SU-DHL-6 (cell line): ENCODE measurements around the gene HIBCH.

ENCODE experiments used
- EZH2phosphoT487 ChIP-seq: fragments of 200-600 bp; sonication (generic), shearing (Covaris generic); conservative IDR thresholded peaks from 2 replicates; pipeline ENCODE4 v1.6.1; 2018; ENCODE audit warnings: mild to moderate bottlenecking, antibody characterized with exemption, low read length, moderate library complexity, mixed read lengths
- TF ChIP-seq, protein P1 (sequence below): fragments of 200-600 bp; sonication (generic); IDR thresholded peaks from one replicate; pipeline ENCODE4 v1.5.1; 2017; ENCODE audit warnings: antibody characterized with exemption, mild to moderate bottlenecking, low read length, moderate library complexity; ENCODE audit not compliant: insufficient read depth, poor library complexity, severe bottlenecking

DNA sequence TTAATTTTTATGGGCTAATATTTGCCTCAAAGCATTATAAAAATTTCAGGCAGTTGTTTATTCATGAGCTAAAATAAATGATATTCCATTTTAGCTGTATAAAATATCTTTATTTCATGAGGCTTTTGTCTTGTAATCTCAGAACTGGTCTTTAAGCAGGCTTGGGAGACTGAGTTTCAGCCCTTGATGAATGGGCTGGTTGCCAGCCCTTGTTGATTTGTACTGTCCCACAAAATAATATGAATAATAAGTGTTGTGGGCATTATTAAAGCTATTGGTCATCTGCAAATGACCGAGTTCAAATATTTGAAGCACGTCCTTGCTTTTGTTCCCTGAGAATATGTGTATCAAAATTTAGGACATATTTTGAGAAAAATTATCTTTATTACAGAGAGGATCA lies 41.9 kb upstream of the HIBCH start:
- TF ChIP-seq, protein P1, sequence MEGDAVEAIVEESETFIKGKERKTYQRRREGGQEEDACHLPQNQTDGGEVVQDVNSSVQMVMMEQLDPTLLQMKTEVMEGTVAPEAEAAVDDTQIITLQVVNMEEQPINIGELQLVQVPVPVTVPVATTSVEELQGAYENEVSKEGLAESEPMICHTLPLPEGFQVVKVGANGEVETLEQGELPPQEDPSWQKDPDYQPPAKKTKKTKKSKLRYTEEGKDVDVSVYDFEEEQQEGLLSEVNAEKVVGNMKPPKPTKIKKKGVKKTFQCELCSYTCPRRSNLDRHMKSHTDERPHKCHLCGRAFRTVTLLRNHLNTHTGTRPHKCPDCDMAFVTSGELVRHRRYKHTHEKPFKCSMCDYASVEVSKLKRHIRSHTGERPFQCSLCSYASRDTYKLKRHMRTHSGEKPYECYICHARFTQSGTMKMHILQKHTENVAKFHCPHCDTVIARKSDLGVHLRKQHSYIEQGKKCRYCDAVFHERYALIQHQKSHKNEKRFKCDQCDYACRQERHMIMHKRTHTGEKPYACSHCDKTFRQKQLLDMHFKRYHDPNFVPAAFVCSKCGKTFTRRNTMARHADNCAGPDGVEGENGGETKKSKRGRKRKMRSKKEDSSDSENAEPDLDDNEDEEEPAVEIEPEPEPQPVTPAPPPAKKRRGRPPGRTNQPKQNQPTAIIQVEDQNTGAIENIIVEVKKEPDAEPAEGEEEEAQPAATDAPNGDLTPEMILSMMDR = no peak
- TF ChIP-seq EZH2phosphoT487 = no peak
